ENCODE results near the gene NLGN3. TPM values are rescaled to one million over a fixed set of nuclear protein-coding genes. Genes with fewer than 3 reads are reported as not detected.

NLGN3 gene
- total RNA-seq = 0.46 and 0.67 TPM in 2 replicates

DNA sequence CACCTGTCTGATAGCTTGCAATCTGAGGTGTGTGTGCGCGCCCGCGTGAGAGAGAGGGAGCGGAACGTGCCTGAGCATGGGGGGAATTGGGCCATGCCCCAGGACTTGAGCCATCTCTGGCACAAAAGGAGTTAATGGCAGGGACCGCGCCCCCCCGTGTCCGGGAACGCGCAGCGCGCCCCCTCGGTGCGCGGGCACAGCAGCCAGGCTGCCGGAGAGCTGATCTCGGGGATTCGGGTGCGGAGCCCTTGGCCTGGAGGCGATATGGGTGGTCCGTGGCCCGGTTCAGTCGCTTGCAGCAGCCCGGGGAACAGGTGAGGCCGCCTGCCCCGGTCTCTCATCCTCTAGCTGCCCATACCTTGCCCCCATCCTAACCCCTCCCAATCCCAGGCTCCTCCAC lies at the start of gene NLGN3:
Gene NLGN3 (plus strand): TSS at position 191 of the 400 bp plus-strand sequence. CDS start 2,909 bp downstream, outside the sequence.
- Mint-ChIP-seq H3K4me3 (peak within 1 kb of the TSS; percentile 29), H3K4me1 (peaks cover 14% of the 10 kb centered on the region), H3K27ac (no peak within 1 kb of the TSS), H3K9me3 (no peaks in the 10 kb centered on the region), H3K36me3 (ENCODE audit: low read depth) (peaks cover 12% of the 10 kb centered on the region), H3K27me3 (no peaks in the 10 kb centered on the region)
- intact Hi-C loops (cut with micrococcal nuclease) = no loop called here
- TF ChIP-seq, protein P1, sequence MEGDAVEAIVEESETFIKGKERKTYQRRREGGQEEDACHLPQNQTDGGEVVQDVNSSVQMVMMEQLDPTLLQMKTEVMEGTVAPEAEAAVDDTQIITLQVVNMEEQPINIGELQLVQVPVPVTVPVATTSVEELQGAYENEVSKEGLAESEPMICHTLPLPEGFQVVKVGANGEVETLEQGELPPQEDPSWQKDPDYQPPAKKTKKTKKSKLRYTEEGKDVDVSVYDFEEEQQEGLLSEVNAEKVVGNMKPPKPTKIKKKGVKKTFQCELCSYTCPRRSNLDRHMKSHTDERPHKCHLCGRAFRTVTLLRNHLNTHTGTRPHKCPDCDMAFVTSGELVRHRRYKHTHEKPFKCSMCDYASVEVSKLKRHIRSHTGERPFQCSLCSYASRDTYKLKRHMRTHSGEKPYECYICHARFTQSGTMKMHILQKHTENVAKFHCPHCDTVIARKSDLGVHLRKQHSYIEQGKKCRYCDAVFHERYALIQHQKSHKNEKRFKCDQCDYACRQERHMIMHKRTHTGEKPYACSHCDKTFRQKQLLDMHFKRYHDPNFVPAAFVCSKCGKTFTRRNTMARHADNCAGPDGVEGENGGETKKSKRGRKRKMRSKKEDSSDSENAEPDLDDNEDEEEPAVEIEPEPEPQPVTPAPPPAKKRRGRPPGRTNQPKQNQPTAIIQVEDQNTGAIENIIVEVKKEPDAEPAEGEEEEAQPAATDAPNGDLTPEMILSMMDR (IDR thresholded peaks at IDR 0.05) = no peak
- ChIA-PET CTCF (no interaction called here), POLR2A (no interaction called here)
- DNase-seq (no peak), ATAC-seq (ENCODE audit: low read depth) (no peak)

DNA sequence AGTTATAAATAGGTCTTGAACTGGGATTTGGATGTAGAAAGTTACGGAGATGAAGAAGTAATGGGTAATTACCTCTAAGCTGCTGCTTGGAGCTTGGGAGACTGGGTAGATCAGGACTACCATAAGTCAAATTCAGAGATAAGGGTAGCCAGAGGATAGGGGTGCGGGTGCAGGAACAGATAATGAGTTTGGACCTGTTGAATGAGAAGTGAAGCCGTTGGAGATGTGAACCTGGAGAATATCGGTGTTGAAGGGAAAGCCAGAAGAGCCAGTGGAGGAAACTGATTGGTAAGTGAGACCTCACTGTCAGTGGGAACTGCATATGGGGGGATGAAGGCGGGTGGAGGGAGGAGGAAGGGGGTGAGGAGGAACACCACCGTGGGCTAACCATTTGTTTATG lies 49.6 kb upstream of the NLGN3 start:
- intact Hi-C loops (cut with micrococcal nuclease) = loop anchor here (1.0 to 10.0 kb wide), 5 partner anchors 23 to 960 kb away; partner anchors contain the start of genes IGBP1, MED12, SNX12 and TAF1
- no peak for ATAC-seq (ENCODE audit: low read depth)
- H3K4me1 Mint-ChIP-seq = peaks cover 26% of the 10 kb centered on the region
- TF ChIP-seq, protein P1 (IDR thresholded peaks at IDR 0.05) = no peak
- ChIA-PET POLR2A (interaction anchor here (0.7 to 4.0 kb wide), 2 partner anchors 11 to 16 kb away, joined by 4 to 36 read pairs; partner anchors contain the start of gene IL2RG), CTCF (no interaction called here)
- no peaks in the 10 kb centered on the region for H3K9me3 Mint-ChIP-seq
- no peaks in the 10 kb centered on the region for H3K27me3 Mint-ChIP-seq
- H3K36me3 Mint-ChIP-seq (ENCODE audit: low read depth) = peaks cover 2% of the 10 kb centered on the region
- peak overlapping the region; percentile 95 for H3K4me3 Mint-ChIP-seq
- no peak for DNase-seq
- no peak overlapping the region for H3K27ac Mint-ChIP-seq

DNA sequence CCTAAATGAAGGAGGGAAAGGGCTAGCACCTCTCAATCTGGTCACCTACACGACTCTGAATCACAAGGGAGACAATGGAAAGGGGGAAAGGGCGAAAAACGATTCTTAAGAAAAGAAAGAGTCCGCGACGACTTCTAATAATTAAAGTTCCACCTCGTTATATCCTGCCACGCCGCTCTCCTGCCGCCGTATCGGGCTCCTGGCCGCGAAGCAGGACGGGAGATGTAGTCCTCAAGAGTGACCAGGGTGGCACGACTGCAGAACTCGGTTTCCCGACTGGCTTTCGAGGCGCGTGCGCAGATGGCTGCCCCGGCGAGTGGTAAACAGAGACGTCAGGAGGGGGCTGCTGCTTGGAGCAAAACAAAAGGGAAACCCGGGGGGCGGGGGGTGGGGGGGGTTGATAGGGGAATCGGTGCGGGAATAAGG lies 49.1 kb upstream of the NLGN3 start, which contains the start of gene FOXO4:
Gene FOXO4 (plus strand): TSS at position 297 of the 426 bp plus-strand sequence. CDS start 678 bp downstream, outside the sequence.
- H3K36me3 Mint-ChIP-seq (ENCODE audit: low read depth) = peaks cover 2% of the 10 kb centered on the region
- CTCF ChIA-PET = no interaction called here
- peak within 1 kb of the TSS; percentile 93 for H3K27ac Mint-ChIP-seq
- peaks cover 26% of the 10 kb centered on the region for H3K4me1 Mint-ChIP-seq
- POLR2A ChIA-PET = interaction anchor here (0.9 to 4.0 kb wide), 3 partner anchors 16 to 270 kb away, joined by 3 to 36 read pairs (median 13); partner anchors contain the start of genes IL2RG, MED12 and TAF1
- TF ChIP-seq, protein P1 (IDR thresholded peaks at IDR 0.05) = no peak
- ATAC-seq (ENCODE audit: low read depth) = peak; percentile 90
- H3K4me3 Mint-ChIP-seq = peak within 1 kb of the TSS; percentile 95
- no peaks in the 10 kb centered on the region for H3K9me3 Mint-ChIP-seq
- DNase-seq = peak; percentile 72
- intact Hi-C loops (cut with micrococcal nuclease) = loop anchor here (1.0 to 10.0 kb wide), 5 partner anchors 23 to 961 kb away; partner anchors contain the start of genes IGBP1, MED12, SNX12 and TAF1
- H3K27me3 Mint-ChIP-seq = no peaks in the 10 kb centered on the region

GRCh38 chrX:71095981-71096759 lies 48.5 kb upstream of the NLGN3 start:
- DNase-seq = peak; percentile 20
- Mint-ChIP-seq H3K4me1 (peaks cover 26% of the 10 kb centered on the region), H3K36me3 (ENCODE audit: low read depth) (peaks cover 2% of the 10 kb centered on the region), H3K27ac (peak overlapping the region; percentile 93), H3K4me3 (peak overlapping the region; percentile 95), H3K9me3 (no peaks in the 10 kb centered on the region), H3K27me3 (no peaks in the 10 kb centered on the region)
- peak; percentile 55 for ATAC-seq (ENCODE audit: low read depth)
- CTCF ChIA-PET = no interaction called here
- intact Hi-C loops (cut with micrococcal nuclease) = loop anchor here (1.0 to 10.0 kb wide), 6 partner anchors 22 to 961 kb away; partner anchors contain the start of genes IGBP1, MED12, SNX12 and TAF1
- POLR2A ChIA-PET = interaction anchor here (0.7 to 4.0 kb wide), 4 partner anchors 15 to 270 kb away, joined by 3 to 36 read pairs (median 8); partner anchors contain the start of genes IL2RG, MED12, NONO and TAF1
- TF ChIP-seq, protein P1 (IDR thresholded peaks at IDR 0.05) = no peak

- H3K36me3 Mint-ChIP-seq (ENCODE audit: low read depth) = peaks cover 5% of the 10 kb centered on the region
- no peaks in the 10 kb centered on the region for H3K9me3 Mint-ChIP-seq
- TF ChIP-seq, protein P1 (IDR thresholded peaks at IDR 0.05) = no peak
- ChIA-PET POLR2A (interaction anchor here (0.7 to 4.0 kb wide), 3 partner anchors 15 to 187 kb away, joined by 3 to 36 read pairs (median 13); partner anchors contain the start of genes IL2RG, MED12 and NONO), CTCF (no interaction called here)
- no peaks in the 10 kb centered on the region for H3K27me3 Mint-ChIP-seq
- intact Hi-C loops (cut with micrococcal nuclease) = loop anchor here (2.0 to 10.0 kb wide), 2 partner anchors 188 to 962 kb away; partner anchors contain the start of gene IGBP1
- peak overlapping the region; percentile 95 for H3K4me3 Mint-ChIP-seq
- peaks cover 26% of the 10 kb centered on the region for H3K4me1 Mint-ChIP-seq
- no peak overlapping the region for H3K27ac Mint-ChIP-seq
- DNase-seq (no peak), ATAC-seq (ENCODE audit: low read depth) (no peak)
Observed at GRCh38 chrX:71096760-71097032, 47.9 kb upstream of the NLGN3 start.

Measured in activated B cell treated with CpG ODN at 0.5 μM for 24 hours (primary cell).